GM15510 (cell line): Measurements from ENCODE around the gene UPB1.
A peak's percentile ranks its signal among the peaks of the same experiment; 100 is the strongest.

Experiments
- POLR2A ChIP-seq: IDR thresholded peaks from 3 replicates; pipeline ENCODE4 v1.6.1; 2011; ENCODE audit warnings: borderline replicate concordance; ENCODE audit not compliant: insufficient read length; ENCODE audit errors: extremely low read depth

UPB1 gene

DNA sequence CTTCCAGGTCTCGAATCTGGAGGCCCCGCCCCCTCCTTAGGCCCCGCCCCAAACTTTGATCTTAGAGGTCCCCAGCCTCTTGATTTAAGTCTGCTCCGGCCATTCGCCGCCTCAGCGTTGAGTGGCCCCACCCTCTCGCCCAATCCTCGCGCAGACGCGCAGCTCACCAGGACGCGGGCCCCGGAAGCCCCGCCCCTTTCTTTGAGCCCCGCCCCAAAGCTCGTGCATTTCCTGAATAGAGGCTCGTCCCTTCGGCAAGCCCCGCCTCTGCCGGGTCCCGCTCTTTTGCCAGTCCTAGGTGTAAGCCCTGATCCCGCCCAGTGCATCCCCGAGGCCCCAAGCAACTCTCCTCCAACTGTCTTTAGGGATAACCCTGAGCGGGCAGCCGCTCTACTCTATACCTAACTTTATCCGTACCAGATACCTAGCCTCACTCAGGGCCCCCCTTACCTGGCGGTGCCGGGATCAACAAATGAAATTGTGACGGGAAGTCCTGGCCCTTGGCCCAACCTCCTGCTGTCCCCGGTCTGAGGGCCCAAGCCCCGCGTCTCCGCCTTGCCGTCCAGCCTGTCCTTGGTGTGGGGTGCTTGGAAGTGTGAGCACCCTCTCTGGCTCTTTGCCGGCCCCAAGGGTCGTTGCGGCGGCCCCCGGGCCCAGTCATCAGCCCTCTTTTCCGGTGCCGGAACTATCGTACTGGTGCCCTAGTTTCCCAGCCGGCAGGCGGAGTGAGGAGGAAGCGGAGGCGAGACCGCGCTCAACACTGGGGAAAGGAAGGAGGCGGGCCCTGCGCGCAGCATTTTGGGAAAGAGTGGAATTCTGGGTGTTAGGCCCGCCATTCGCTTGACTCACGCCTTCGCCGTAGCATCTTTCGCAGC is 60.3 kb downstream of the UPB1 start, which contains the start of gene SNRPD3:
Gene SNRPD3, plus strand, starts transcription at position 835 of the 875 bp plus-strand sequence. CDS start 1,676 bp downstream, outside the sequence.
- peak; percentile 73 for TF ChIP-seq POLR2A

DNA sequence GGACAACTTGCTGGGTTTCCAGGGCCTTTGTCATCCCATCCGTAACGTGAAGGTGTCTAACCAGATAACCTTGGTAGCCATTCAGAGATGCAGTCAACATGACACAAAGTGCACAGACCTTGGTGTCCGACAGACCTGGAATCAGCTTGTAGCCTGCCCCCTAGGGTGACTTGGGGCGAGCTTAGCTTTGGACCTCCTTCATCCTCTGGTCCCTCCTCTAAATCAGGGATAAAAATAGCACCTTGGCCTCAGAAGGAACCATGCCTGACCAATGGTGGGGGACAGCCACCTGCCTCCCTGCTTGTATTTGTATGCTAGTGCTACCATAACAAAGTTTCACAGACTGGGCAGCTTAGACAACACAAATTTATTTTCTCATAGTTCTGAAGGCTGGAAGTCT is 64.3 kb downstream of the UPB1 start:
- TF ChIP-seq POLR2A: no peak

DNA sequence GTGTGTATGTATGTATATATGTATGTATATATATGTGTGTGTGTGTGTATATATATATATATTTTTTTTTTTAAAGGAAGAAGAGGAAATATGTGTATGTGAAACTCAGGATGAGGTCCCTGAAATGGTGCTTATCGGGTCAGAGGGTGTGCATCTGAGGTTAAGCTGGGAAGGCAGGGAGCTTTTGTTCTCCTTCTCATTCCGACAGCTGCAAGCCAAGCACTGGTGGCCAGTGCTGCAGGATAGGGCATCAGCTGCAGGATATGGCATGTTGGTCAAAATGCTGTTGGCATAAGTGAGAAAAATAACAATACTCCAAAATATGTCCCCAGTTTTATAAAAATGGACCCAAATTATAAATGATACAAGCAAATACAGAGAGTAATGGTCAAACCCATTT is 68.1 kb downstream of the UPB1 start:
- TF ChIP-seq POLR2A: no peak

DNA sequence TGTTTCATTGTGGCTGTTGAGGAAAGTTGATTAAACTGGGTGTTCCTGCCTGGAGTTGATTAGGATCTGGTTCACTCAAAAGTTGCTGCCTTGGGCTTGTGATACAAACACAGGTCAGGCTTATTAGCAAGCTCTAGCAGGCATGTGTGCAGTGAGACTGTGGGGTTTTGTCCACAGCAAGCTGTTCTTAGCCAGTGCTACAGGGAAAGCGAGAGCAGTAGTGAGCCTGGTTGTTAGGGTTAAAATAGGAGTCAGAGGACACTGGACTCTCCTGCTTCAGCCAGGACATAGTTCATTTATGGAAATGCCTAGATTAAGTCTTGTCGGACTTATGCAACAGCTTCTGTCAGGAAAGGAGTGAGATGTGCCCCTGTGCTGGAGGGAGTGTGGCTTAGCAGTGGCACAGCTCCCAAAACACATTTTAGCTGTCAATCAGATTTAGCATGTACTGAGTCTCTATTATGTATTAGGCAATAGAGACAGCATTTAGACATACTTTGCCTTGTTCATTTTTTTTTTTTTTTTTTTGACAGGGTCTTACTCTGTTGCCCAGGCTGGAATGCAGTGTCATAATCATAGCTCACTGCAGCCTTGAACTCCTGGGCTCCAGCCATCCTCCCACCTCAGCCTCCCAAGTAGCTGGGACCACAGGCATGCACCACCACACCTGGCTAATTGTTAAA is 69.4 kb downstream of the UPB1 start:
- no peak for TF ChIP-seq POLR2A

DNA sequence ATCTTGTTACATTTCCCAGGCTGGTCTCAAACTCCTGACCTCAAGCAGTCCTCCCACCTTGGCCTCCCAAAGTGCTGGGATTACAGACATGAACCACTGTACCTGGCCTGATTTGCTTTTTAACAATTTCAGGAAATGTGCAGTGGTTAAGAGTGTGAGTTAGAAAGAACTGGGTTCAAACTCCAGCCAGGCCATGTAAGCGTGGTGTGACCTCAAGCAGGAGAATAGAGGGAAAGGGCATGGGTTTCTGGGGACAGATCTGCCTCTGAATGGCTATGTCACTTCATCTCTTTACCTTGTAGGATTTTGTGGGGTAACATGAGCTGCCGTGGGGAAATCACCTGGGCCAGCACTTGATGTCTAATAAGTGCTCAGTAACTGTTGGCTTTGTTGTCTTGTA is 69.9 kb downstream of the UPB1 start:
- TF ChIP-seq POLR2A: no peak

DNA sequence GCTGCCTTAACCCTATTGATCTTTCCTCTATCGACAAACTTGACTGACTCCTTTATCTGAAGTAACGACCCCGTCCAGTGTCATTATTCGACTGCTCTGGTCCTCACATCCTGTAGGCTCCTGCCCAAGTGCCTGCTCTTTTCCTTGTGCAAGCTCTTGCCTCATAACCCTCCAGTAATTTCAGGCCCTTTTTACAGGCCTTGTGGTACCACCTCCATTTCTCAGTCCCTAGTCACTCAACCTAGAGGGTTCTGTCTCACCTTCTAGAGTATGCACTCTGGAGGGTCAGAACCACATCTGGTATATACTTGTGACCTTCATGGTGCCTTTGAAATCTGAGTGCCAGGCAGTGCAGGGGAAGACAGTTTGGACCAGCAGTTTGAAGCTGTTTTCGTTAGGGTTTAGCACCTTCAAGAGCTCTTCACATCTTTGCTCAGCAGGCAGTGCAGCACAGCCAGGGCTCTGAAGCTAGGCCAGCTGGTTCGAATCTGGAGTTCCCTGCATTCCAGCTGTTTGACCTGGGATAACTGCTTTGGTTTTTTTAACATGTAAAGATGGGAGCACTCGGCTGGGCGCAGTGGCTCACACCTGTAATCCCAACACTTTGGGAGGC is 71.9 kb downstream of the UPB1 start:
- no peak for TF ChIP-seq POLR2A

DNA sequence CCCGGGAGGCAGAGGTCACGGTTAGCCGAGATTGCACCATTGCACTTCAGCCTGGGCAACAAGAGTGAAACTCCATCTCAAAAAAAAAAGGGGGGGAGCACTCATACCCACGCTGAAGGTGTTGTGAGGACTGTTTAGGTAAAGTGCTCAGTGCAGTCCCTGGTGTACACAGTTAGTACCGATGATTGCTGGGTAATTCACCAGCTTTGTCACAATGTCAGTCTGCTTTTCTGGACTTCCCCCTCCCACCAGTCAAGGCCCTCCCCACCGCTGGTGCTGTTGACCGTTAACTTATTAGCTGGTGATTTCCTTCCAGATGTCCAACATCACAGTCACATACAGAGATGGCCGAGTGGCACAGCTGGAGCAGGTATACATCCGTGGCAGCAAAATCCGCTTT is 72.5 kb downstream of the UPB1 start:
- TF ChIP-seq POLR2A: no peak

DNA sequence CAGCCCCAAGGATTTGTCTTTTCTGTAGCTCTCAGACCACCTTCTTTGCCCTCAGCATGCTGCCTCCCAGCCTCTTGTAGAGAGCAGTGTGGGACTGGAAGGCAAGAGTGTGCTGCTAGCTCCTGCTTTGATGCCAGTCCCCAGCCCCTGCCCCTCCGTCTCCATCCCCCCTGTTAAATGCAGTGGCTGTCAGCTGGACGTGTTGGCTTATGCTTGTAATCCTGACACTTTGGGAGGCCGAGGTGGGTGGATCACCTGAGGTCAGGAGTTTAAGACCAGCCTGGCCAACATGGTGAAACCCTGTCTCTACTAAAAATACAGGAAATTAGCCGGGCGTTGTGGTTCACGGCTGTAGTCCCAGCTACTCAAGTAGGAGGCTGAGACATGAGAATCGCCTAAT is 76.1 kb downstream of the UPB1 start:
- TF ChIP-seq POLR2A: no peak

DNA sequence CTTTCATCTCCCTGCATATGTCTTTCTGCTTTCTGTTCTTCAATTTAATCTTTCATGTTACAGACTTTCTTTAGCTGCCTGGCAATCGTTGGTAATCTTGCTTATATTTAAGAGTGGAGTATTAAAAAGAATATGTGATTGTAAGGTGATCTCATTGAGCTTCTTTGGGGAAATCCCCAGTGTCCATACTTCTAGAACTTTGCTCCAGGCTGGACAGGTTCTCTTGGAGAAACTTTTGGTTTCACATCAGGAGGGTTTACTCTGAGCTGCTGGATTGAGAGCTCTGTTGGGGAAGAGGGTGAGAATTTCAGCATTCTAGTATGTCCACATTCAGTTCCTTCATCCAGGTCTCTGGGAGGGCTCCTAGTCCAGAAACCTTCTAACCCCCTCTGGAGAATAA is 81.6 kb downstream of the UPB1 start:
- no peak for TF ChIP-seq POLR2A
